ENCODE measurements around the gene STAC3.

The STAC3 gene

DNA sequence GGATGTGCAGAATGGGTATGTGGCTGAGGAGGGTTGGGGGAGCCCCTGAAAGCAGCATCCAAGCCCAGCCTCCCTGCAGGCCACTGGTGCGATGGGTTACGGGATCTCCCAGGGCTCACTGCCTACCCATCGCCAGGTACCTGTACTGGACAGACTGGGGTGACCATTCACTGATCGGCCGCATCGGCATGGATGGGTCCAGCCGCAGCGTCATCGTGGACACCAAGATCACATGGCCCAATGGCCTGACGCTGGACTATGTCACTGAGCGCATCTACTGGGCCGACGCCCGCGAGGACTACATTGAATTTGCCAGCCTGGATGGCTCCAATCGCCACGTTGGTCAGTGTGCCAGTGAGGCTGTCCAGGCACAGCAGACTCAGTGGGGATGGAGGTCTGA lies 52.7 kb downstream of the STAC3 start:
- no peaks in the 10 kb centered on the region for H3K36me3 ChIP-seq (replicated peaks; ENCODE audit: insufficient read depth, low read length)

DNA sequence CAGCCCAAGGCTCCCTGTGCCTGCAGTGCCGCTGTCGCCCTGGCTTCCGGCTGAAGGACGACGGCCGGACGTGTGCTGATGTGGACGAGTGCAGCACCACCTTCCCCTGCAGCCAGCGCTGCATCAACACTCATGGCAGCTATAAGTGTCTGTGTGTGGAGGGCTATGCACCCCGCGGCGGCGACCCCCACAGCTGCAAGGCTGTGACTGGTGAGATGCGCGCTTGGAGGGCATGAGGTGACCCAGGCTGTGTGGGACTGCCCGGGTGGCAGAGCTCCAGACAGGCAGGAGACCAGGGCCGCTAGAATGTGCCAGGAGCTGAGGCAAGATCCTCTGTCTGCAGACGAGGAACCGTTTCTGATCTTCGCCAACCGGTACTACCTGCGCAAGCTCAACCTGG lies 54.0 kb downstream of the STAC3 start:
- no peaks in the 10 kb centered on the region for H4K20me1 ChIP-seq (ENCODE audit: insufficient read depth, low read length)
- H3K4me1 ChIP-seq (ENCODE audit: low read length): no peaks in the 10 kb centered on the region
- H2AFZ ChIP-seq (ENCODE audit: low read length): no peak overlapping the region
- no peak for TF ChIP-seq EZH2phosphoT487 (IDR thresholded peaks at IDR 0.05; ENCODE audit: low read length)
- no peak for TF ChIP-seq EZH2 (optimal IDR thresholded peaks at IDR 0.05; ENCODE audit: low read depth, low read length)
- TF ChIP-seq, protein P1, sequence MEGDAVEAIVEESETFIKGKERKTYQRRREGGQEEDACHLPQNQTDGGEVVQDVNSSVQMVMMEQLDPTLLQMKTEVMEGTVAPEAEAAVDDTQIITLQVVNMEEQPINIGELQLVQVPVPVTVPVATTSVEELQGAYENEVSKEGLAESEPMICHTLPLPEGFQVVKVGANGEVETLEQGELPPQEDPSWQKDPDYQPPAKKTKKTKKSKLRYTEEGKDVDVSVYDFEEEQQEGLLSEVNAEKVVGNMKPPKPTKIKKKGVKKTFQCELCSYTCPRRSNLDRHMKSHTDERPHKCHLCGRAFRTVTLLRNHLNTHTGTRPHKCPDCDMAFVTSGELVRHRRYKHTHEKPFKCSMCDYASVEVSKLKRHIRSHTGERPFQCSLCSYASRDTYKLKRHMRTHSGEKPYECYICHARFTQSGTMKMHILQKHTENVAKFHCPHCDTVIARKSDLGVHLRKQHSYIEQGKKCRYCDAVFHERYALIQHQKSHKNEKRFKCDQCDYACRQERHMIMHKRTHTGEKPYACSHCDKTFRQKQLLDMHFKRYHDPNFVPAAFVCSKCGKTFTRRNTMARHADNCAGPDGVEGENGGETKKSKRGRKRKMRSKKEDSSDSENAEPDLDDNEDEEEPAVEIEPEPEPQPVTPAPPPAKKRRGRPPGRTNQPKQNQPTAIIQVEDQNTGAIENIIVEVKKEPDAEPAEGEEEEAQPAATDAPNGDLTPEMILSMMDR (IDR thresholded peaks at IDR 0.05; ENCODE audit: low read length): no peak
- no peak overlapping the region for H3K27ac ChIP-seq (ENCODE audit: low read length)
- DNase-seq: no peak
- no peak overlapping the region for H3K4me3 ChIP-seq (ENCODE audit: low read length)
- H3K9ac ChIP-seq (ENCODE audit: low read length): no peak overlapping the region
- no peaks in the 10 kb centered on the region for H3K9me3 ChIP-seq (replicated peaks; ENCODE audit: insufficient read depth, low read length)
- no peaks in the 10 kb centered on the region for H3F3A ChIP-seq (ENCODE audit: insufficient read depth, low read length)
- peaks cover 97% of the 10 kb centered on the region for H3K27me3 ChIP-seq (replicated peaks; ENCODE audit: insufficient read depth, low read length)
- H3K79me2 ChIP-seq (ENCODE audit: low read length): no peaks in the 10 kb centered on the region
- no peaks in the 10 kb centered on the region for H3K36me3 ChIP-seq (replicated peaks; ENCODE audit: insufficient read depth, low read length)
- no peaks in the 10 kb centered on the region for H3K9me2 ChIP-seq (replicated peaks; ENCODE audit: insufficient read depth, low read length)
- H3K4me2 ChIP-seq (ENCODE audit: low read depth, low read length): no peak overlapping the region

More for the DNA sequence above, 52.7 kb downstream of the STAC3 start:
- H3F3A ChIP-seq (ENCODE audit: insufficient read depth, low read length): no peaks in the 10 kb centered on the region
- H3K79me2 ChIP-seq (ENCODE audit: low read length): no peaks in the 10 kb centered on the region
- H3K9me3 ChIP-seq (replicated peaks; ENCODE audit: insufficient read depth, low read length): no peaks in the 10 kb centered on the region
- no peak overlapping the region for H3K9ac ChIP-seq (ENCODE audit: low read length)
- no peak overlapping the region for H3K4me2 ChIP-seq (ENCODE audit: low read depth, low read length)
- H3K27me3 ChIP-seq (replicated peaks; ENCODE audit: insufficient read depth, low read length): peaks cover 94% of the 10 kb centered on the region
- H3K4me3 ChIP-seq (ENCODE audit: low read length): no peak overlapping the region
- H3K4me1 ChIP-seq (ENCODE audit: low read length): no peaks in the 10 kb centered on the region
- TF ChIP-seq EZH2 (optimal IDR thresholded peaks at IDR 0.05; ENCODE audit: low read depth, low read length): no peak
- no peak for TF ChIP-seq EZH2phosphoT487 (IDR thresholded peaks at IDR 0.05; ENCODE audit: low read length)
- TF ChIP-seq, protein P1 (IDR thresholded peaks at IDR 0.05; ENCODE audit: low read length): no peak
- no peak for DNase-seq
- no peaks in the 10 kb centered on the region for H3K9me2 ChIP-seq (replicated peaks; ENCODE audit: insufficient read depth, low read length)
- no peak overlapping the region for H2AFZ ChIP-seq (ENCODE audit: low read length)
- no peaks in the 10 kb centered on the region for H4K20me1 ChIP-seq (ENCODE audit: insufficient read depth, low read length)
- H3K27ac ChIP-seq (ENCODE audit: low read length): no peak overlapping the region

DNA sequence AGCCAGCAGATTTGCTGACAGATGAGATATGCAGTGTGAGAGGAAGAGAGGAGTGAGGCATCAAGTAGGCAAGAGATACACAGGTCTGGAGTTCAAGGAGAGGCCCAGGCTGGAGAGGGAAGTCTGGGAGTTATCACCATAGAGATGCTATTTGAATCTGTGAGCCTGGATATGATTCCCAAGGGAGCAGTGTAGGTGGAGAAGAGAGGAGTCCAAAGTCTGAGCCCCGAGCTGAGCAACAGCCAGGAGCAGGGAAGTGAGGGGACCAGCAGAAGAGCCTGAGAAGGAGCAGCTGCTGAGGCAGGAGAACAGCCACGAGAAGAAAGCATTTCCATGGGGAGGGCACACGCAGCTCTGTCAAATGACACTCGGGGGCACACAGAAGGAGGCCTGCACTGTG lies 54.5 kb downstream of the STAC3 start:
- H2AFZ ChIP-seq (ENCODE audit: low read length): no peak overlapping the region
- H3K36me3 ChIP-seq (replicated peaks; ENCODE audit: insufficient read depth, low read length): no peaks in the 10 kb centered on the region

More for the DNA sequence above, 54.5 kb downstream of the STAC3 start:
- Histone ChIP-seq H4K20me1 (ENCODE audit: insufficient read depth, low read length) (no peaks in the 10 kb centered on the region), H3K4me2 (ENCODE audit: low read depth, low read length) (no peak overlapping the region), H3K27me3 (replicated peaks; ENCODE audit: insufficient read depth, low read length) (peaks cover 92% of the 10 kb centered on the region), H3K79me2 (ENCODE audit: low read length) (no peaks in the 10 kb centered on the region), H3F3A (ENCODE audit: insufficient read depth, low read length) (no peaks in the 10 kb centered on the region), H3K4me1 (ENCODE audit: low read length) (no peaks in the 10 kb centered on the region), H3K4me3 (ENCODE audit: low read length) (no peak overlapping the region), H3K27ac (ENCODE audit: low read length) (no peak overlapping the region), H3K9ac (ENCODE audit: low read length) (no peak overlapping the region), H3K9me3 (replicated peaks; ENCODE audit: insufficient read depth, low read length) (no peaks in the 10 kb centered on the region), H3K9me2 (replicated peaks; ENCODE audit: insufficient read depth, low read length) (no peaks in the 10 kb centered on the region)
- TF ChIP-seq EZH2phosphoT487 (IDR thresholded peaks at IDR 0.05; ENCODE audit: low read length) (no peak), EZH2 (optimal IDR thresholded peaks at IDR 0.05; ENCODE audit: low read depth, low read length) (no peak)
- TF ChIP-seq, protein P1 (IDR thresholded peaks at IDR 0.05; ENCODE audit: low read length): no peak
- DNase-seq: no peak

All from MM.1S (cell line).